GM18499 (cell line): Measurements from ENCODE around the gene GPR26.
"Not testable (repeated sequence)": the region's sequence is repeated elsewhere in the genome, so short reads cannot be mapped to it uniquely, and the experiment has no call there.

Source experiments
- ATAC-seq: cut with Tn5 transposase; IDR thresholded peaks from one replicate; pipeline ENCODE4 v1.9.1; 2021; ENCODE audit warnings: moderate number of reproducible peaks; ENCODE audit not compliant: insufficient read depth, unreplicated experiment

GPR26 gene

DNA sequence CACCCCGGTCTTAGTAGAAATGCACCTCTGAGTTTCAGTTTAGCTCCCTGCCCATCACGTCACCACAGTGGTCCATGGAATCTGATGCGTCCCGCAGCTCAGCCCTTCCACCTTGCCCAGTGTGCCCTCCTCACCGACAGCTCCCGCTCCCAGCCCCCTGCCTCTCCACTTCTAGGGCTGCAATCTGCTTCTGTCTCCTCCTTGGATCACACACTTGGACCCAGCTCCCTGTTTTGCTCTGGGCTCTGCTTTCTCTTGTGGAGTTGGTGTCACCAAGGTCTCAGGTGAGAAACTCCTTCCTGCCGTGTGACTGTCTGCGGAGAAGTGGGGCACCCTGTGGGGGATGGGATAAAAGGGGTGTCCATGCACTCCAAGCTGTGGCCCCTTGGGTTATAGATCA lies 37.9 kb downstream of the GPR26 start:
- no peak for ATAC-seq

DNA sequence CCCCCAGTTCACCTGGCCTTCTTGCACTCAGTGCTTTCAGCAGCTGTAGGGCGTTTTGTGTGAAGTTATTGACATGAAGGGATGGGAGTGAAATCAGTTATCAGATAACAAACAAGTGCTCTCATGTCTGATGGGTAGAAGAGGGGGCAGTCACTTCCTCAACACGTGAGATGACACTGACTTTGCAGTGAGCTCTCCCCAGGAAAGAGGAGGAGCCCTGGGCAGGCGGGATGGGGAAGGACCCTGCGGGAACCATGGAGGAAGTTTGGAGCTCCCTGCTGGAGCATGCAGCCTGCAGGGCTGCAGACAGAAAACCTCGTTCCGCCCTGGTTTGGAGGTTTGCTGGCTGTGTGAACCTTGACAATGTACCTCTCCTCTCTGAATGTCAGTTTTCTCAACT lies 38.7 kb downstream of the GPR26 start:
- ATAC-seq: no peak

DNA sequence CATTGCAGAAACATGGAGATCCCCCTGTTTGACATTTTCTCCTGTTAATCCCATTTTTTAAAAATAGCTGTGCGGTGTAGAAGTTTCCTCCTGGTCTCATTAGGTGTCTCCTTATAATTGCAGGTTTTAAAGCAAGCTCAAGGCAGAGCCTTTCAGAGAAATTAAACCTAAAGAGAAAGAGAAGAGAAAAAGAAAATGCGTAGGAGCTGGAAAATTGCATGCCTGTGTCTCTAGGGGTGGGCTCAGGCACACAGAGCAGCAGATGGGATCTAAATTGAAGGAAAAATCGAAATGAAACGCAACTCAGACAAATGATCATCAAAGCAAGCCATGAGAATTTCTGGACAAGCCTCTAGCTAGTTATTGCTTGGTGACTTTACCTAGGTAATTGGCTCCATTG lies 40.1 kb downstream of the GPR26 start:
- no peak for ATAC-seq

DNA sequence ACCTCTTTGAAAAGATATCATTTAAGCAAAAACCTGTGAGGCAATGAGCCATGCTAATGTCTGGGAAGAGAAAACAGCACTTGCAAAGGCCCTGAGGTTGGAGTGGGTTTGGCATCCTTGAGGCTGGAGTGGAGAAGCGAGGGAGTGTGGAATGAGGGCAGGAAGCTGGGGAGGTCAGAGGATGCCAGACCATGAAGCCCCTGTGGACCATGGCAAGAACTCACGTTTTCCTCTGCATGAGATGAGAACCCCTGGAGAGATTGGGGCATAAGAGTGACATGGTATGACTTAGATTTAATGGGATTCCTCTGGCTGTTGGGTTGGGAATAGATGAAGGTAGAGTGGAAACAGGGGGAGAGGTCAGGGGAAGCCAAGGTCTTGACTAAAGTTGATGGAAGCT lies 49.4 kb downstream of the GPR26 start:
- no peak for ATAC-seq

DNA sequence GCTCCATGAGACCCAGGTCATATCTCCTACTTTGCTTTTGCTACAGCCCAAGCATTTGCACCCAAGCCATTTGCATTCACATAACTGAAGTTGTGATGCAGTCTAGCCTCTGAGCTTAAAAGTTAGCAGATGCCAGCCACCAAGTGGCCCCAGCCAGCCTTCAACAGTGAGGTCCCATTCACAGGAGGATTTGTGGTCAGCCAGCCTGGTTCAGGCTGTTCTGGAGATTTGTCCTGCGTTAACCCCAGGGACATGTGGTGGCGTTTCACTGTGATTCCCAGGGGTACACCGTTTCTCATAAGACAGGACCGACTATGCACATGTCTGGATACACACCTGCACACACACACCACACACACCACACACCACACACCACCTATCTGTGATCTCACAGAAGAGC lies 51.2 kb downstream of the GPR26 start:
- ATAC-seq: no peak

DNA sequence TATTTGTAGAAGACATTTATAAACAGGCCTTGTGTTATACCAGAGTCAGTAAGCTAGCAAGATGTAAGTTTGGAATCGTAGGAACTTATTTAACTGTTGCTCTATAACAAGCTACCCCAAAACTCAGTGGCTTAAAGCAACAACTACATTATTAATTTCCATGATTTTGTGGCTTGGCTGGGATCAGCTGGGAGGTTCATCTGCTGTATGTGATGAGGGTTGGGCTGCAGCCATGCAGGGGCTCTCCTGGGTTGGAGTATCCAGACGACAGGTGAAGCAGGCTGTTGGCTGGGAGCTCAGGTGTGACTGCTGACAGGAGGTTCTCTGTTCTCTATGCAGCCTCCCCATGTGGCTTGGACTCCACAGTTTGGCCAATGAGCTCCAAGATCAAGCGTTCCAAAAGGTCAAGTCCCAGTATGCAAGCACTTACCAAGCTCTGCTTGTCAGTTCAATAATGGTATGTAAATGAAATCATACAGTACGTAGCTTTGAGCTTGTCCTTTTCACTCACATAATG lies 52.4 kb downstream of the GPR26 start:
- ATAC-seq: no peak

DNA sequence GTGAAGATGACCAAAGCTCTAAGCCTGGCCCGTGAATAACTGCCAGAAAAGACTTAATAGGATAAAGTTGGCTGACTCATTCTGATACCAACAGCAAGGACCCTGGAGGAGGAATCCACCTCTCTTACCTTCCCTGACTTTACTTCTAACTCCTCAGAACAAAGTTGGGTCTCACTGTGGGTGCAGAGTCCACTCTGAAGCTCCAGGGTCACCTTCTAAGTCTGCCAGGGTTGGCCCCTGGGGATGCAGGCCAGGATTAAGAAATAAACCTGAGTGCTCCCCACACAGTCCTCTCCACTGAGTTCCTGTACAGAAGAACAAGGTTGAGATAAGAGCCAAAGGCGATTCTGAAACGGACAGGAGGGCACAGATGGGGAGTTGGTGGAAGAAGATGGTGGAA lies 54.4 kb downstream of the GPR26 start:
- ATAC-seq: no peak

DNA sequence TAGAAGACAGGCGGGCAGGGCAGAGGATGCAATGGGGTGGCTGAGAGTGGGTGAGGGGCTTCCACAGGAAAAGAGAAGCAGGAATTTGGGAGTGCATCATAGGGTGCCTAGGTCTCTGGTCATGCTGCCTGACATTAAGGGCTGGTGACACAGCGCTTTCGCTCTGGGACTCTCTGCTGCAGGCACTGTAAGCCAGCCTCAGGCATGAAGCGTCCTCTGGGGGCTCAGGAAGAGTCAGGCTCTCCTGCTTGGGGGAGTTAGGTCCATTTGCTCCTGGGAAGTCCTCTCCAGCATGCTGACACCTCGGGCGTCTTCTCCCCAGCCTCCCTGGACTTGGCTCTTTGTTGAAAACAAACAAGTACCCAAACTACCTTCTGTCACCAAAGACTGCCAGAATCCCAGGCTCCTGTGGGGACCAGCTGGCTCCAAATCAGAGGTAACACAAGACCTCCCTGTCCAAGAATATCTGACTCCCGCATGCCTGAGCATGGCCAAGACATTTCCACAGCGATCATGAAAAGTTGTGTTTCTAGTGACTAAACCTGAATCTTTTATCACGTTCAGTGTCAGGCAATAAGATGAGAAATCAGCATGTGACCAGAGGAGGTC lies 55.4 kb downstream of the GPR26 start:
- ATAC-seq: no peak

DNA sequence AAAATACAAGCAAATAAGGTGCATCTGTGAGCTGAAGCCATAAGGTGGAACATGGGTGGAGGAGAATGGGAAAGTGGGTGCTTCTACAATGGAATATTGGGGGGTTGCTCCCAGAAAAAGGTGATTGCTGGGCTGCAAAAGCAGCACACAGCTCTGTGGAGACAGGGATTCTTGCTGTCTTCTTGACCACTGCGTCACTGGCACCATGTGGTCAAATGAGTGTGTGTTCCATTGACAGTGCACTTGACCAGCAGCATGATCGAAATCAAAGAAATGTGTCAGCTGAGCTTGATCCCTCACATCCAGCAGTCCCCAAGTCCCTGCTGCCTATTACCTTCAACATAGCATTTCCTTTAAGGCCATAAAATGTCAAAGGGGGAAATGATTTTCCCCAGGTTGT lies 56.2 kb downstream of the GPR26 start:
- ATAC-seq: no peak

DNA sequence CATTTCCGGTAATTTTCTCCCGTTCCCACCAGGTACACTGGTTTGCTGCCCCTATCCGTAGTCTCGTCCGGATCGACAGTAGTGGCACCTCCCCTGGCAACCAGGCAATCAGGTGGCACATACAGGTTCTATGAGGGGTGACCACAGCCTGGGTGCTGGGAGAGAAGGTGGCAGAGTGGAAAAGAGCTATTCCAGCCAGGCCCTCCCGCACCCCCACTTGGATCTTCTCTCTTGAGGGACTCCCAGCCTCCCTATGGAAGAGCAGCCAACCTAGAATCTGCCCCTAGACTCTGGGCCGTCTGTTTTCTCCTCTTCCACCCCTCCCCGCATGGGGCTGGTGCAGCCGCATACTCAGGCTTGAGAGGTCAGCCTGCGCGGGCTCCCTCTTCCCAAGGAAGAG lies 58.6 kb downstream of the GPR26 start:
- no peak for ATAC-seq

DNA sequence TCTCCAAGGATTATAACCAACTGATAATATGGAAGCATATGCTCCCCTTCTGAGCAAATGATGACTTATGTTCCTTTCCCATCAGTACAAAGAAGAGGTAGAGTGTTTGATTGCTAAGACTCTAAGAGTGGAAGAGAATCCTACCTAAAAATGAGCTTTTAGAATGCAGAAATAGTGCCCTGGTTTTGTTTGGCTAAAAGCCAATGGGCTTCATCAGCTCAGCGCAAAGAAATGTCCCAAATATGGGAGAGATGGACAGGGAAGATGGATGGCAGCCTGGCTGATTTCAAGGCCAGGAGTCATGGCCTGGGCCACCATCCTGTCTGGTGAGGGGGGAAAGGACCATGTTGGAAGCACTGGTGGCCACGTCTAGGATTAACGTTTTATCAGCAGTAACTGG lies 60.2 kb downstream of the GPR26 start:
- ATAC-seq: no peak

DNA sequence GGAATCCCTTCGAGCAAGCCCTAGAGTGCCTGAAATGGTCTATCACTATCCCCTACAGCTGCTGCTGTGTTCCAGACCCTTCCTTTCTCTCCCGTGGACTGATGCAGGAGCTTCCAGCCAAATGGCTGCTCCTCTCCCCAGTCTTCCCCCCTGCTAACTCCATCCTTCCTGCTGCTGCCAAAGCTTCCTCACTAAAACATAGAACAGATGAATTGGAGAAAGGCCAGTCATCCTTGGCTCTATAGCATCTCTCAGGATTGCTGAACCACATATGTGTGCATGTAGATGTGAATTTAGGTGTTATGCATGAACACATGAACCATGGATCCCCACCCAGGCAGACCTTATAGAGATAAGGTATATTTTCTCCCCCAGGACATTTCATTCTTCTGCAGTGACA lies 60.7 kb downstream of the GPR26 start:
- ATAC-seq: no peak

DNA sequence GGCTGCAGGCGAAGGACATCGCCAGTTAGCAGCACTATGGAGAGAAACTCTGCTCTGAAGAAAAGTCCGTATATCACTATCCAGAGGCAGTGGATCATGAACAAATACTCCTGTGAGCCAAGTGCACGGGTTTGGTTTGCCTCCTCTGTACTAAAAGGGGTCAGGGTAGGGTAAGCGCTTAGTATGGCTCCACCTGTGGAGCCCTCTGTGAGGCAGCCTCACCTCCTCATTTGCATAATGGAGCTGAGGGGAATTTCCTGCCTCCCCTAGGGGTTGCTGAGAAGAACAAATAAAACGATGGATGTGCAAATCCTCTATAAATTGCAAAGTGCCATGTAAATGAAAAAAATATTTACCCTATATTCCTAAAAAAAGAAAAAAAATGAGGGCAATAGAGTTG lies 63.4 kb downstream of the GPR26 start:
- no peak for ATAC-seq

DNA sequence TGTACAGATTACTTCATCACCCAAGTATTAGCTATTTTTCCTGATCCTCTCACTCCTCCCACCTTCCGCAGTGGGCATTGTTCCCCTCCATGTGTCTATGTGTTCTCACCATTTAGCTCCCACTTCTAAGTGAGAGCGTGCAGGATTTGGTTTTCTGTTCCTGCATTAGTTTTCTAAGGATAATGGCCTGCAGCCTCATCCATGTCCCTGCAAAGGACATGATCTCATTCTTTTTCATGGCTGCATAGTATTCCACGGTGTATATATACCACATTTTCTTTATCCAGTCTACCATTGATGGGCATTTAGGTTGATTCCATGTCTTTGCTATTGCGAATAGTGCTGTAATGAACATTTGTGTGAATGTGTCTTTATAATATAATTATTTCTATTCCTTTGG lies 70.8 kb downstream of the GPR26 start:
- not testable (repeated sequence) for ATAC-seq

DNA sequence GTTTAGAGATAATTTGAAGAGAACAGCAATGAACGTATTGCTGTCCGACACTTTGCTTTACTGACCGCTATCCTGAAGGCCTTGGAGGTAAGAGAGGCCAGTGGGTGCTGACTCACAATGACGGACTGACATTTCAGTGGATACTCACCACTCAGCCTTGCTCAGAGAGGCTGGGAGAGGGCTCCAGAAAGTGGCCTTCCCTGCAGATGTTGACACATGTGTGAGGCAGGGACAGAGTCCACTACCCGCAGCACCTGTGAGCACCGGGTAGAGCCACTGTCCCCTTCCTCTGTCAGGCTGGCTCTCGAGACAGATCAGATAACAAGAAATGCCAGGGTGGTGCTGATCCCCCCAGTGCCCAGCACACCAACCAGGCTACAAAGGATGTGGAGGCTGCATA lies 75.0 kb downstream of the GPR26 start:
- ATAC-seq: no peak

DNA sequence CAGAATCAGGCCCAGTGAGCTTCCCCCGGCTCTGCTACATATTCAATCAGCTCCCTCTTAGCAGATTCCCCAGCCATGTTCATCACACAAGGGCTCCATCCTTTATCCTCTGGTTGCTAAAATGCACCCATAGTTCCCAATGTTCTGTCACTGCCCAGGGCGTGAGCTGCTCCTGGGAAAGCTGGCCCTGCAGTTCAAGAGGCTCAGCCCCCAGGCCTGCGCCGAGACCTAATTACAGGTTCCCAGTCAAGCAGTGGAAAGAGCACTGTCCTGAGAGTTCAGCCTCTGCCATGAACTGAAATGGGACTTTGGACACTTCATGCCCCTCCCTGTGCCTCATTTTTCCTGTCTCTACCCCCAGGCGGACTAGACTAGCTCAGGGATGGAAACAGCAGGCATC lies 75.6 kb downstream of the GPR26 start:
- no peak for ATAC-seq

DNA sequence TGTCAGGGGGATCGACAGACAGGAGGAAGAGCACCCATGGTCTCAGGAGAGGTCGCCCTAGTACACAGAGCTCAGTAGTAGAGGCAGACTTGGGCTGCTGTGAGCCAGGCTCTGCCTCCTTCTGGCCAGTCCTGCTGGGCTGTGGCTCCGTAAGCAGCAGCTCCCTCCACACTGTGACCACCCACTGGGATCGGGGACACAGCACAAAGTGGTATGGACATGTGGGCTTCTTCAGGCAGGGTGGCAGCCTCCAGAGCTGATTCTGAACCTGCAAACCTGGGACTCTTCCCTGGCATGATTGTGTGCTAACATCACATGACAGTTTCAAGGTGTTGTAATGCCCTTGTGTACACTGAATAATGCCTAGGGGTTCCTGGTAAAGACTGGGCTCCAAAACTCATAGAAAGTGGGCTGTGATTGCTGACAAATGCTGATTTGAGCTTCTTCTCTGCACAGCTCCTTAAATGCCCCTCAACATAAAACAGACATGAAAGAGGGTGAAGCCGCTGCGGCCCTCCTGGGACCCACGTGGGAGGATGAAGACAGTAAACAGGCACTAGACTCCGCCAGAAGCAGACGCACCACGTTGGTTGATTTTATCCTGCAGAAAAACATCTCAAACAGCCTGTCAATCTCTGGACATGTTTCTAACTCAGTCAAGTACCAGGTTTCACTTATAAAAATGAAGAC lies 76.7 kb downstream of the GPR26 start:
- no peak for ATAC-seq

DNA sequence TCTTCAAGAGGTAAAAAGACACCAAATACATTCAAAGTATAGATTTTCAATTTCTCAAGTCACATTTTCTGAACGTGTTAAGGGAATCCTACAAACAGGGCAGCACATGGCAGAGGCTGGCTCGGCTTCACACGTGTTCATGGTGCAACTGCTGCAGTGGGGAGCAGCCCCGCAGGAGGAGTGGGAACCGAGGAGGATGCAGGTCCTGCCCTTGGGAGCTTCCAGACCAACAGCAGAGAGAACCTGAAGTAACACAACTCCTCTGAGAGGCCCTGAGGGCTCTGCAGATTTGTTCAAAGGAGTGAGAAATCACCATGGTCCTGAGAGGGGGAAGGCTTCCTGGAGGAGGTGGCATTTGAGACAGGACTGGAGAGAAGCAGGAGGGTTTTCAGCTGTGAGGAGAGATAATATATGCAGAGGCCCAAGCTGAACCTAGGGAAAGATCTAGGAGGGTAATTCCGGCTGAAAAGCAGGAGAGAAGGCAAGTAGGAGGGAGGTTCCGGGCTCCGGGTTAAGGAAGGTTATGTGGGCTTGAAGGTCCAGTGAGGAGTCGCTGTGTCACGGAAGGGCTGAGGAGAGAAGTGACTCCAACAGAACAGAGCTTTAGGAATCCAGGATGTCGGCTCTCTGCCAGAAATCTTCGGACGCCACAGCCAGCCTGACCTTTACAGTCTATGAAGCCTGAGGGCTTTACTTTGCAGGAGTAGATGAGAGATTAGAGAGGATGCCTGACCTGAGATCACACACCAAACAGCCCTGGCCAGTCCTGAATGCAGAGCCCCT lies 77.5 kb downstream of the GPR26 start:
- ATAC-seq: no peak

DNA sequence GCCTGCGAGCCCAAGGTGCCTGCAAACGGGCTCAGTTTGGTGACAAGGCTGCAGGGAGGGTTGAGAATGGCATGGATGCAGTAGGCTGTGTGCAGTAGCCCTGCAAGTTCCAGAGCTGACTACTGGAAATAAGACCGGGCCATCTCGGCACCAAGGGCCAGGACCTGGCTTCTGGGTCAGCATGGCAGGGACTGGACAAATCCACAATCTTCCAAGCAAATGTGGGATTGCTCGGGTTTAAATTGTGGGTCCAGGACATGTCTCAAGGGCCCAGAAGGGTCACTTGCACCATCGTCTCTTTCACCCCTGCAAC lies 78.0 kb downstream of the GPR26 start:
- ATAC-seq: no peak
